Effector memory CD4-positive, alpha-beta T cell (primary cell): Measurements from ENCODE around the gene SH2B2.
"Not testable (repeated sequence)": the region's sequence is repeated elsewhere in the genome, so short reads cannot be mapped to it uniquely, and the experiment has no call there.

Experiments used
- DNase-seq, 3 donors: peaks; one replicate each; pipeline ENCODE4 v3.0.0-alpha.2; 2020
- H3K27ac ChIP-seq: 2 replicates; pipeline ENCODE4 v1.7.0; 2013; ENCODE audit warnings: mild to moderate bottlenecking, low read length, moderate library complexity; ENCODE audit not compliant: insufficient read depth, poor library complexity, severe bottlenecking
- H3K27me3 ChIP-seq: replicated peaks from 2 replicates; pipeline ENCODE4 v1.7.0; 2013; ENCODE audit warnings: mild to moderate bottlenecking, low read length; ENCODE audit not compliant: insufficient read depth, control insufficient read depth, poor library complexity, severe bottlenecking
- H3K36me3 ChIP-seq: 2 replicates; pipeline ENCODE4 v1.7.0; 2013; ENCODE audit warnings: mild to moderate bottlenecking, low read length, moderate library complexity; ENCODE audit not compliant: control insufficient read depth, insufficient read depth
- H3K4me1 ChIP-seq: 2 replicates; pipeline ENCODE4 v1.7.0; 2013; ENCODE audit warnings: low read length, mild to moderate bottlenecking; ENCODE audit not compliant: control insufficient read depth, insufficient read depth, poor library complexity, severe bottlenecking
- H3K4me3 ChIP-seq: 2 replicates; pipeline ENCODE4 v1.7.0; 2013; ENCODE audit warnings: low read length, low read depth, mild to moderate bottlenecking; ENCODE audit not compliant: insufficient read depth, poor library complexity, severe bottlenecking
- H3K9me3 ChIP-seq: 2 replicates; pipeline ENCODE4 v1.7.0; 2013; ENCODE audit warnings: mild to moderate bottlenecking, low read length, moderate library complexity; ENCODE audit not compliant: control insufficient read depth

The SH2B2 gene

GRCh38 chr7:102295346-102296178 lies 8.9 kb downstream of the SH2B2 start:
- no peak for DNase-seq
- Histone ChIP-seq H3K36me3 (no peaks in the 10 kb centered on the region), H3K4me1 (peaks cover 6% of the 10 kb centered on the region), H3K27ac (no peak overlapping the region), H3K9me3 (no peaks in the 10 kb centered on the region), H3K27me3 (no peaks in the 10 kb centered on the region), H3K4me3 (no peak overlapping the region)

GRCh38 chr7:102296179-102296438 lies 9.4 kb downstream of the SH2B2 start:
- H3K4me1 ChIP-seq, result peaks cover 6% of the 10 kb centered on the region
- H3K27me3 ChIP-seq, result no peaks in the 10 kb centered on the region
- H3K9me3 ChIP-seq, result no peaks in the 10 kb centered on the region
- H3K36me3 ChIP-seq, result no peaks in the 10 kb centered on the region
- H3K27ac ChIP-seq, result no peak overlapping the region
- DNase-seq, result no peak
- no peak overlapping the region for H3K4me3 ChIP-seq

- H3K36me3 ChIP-seq, result no peaks in the 10 kb centered on the region
- H3K4me1 ChIP-seq, result peaks cover 4% of the 10 kb centered on the region
- H3K27me3 ChIP-seq, result no peaks in the 10 kb centered on the region
- H3K4me3 ChIP-seq, result no peak overlapping the region
- no peak overlapping the region for H3K27ac ChIP-seq
- no peak for DNase-seq
- H3K9me3 ChIP-seq, result no peaks in the 10 kb centered on the region
These were observed 9.8 kb downstream of the SH2B2 start for GRCh38 chr7:102296514-102296913.

- Histone ChIP-seq H3K36me3 (no peaks in the 10 kb centered on the region), H3K4me1 (no peaks in the 10 kb centered on the region), H3K9me3 (no peaks in the 10 kb centered on the region), H3K27me3 (no peaks in the 10 kb centered on the region), H3K4me3 (no peak overlapping the region), H3K27ac (no peak overlapping the region)
- DNase-seq, result no peak
These were observed 11.0 kb downstream of the SH2B2 start for GRCh38 chr7:102297487-102298218.

- Histone ChIP-seq H3K27me3 (no peaks in the 10 kb centered on the region), H3K9me3 (no peaks in the 10 kb centered on the region), H3K36me3 (no peaks in the 10 kb centered on the region), H3K4me3 (no peak overlapping the region), H3K4me1 (no peaks in the 10 kb centered on the region), H3K27ac (no peak overlapping the region)
- no peak for DNase-seq
These were observed 14.1 kb downstream of the SH2B2 start for GRCh38 chr7:102300643-102301221.

GRCh38 chr7:102301367-102301766 lies 14.7 kb downstream of the SH2B2 start:
- H3K9me3 ChIP-seq, H3K36me3 ChIP-seq, H3K27ac ChIP-seq, H3K27me3 ChIP-seq, H3K4me1 ChIP-seq, DNase-seq, H3K4me3 ChIP-seq: not testable (repeated sequence)

GRCh38 chr7:102302025-102302424 lies 15.4 kb downstream of the SH2B2 start:
- Histone ChIP-seq H3K4me1 (peaks cover 4% of the 10 kb centered on the region), H3K4me3 (no peak overlapping the region), H3K27me3 (no peaks in the 10 kb centered on the region), H3K36me3 (no peaks in the 10 kb centered on the region), H3K9me3 (no peaks in the 10 kb centered on the region), H3K27ac (no peak overlapping the region)
- no peak for DNase-seq

- Histone ChIP-seq H3K36me3 (no peaks in the 10 kb centered on the region), H3K9me3 (no peaks in the 10 kb centered on the region), H3K27me3 (no peaks in the 10 kb centered on the region), H3K27ac (no peak overlapping the region), H3K4me1 (peaks cover 4% of the 10 kb centered on the region), H3K4me3 (no peak overlapping the region)
- DNase-seq, result no peak
These were observed 17.2 kb downstream of the SH2B2 start for GRCh38 chr7:102303669-102304422.

GRCh38 chr7:102304668-102305067 lies 18.0 kb downstream of the SH2B2 start:
- H3K4me1 ChIP-seq, result peaks cover 4% of the 10 kb centered on the region

More at GRCh38 chr7:102304668-102305067, 18.0 kb downstream of the SH2B2 start:
- H3K27me3 ChIP-seq, result no peaks in the 10 kb centered on the region
- H3K36me3 ChIP-seq, result no peaks in the 10 kb centered on the region
- DNase-seq, result no peak
- no peaks in the 10 kb centered on the region for H3K9me3 ChIP-seq
- no peak overlapping the region for H3K27ac ChIP-seq
- H3K4me3 ChIP-seq, result no peak overlapping the region
